Measurements from ENCODE around the gene GPC3. TPM values are rescaled to one million over a fixed set of nuclear protein-coding genes. Genes with fewer than 3 reads are reported as not detected.
"Not testable (repeated sequence)": the region's sequence is repeated elsewhere in the genome, so short reads cannot be mapped to it uniquely, and the experiment has no call there.

GPC3 gene
- total RNA-seq, 1 donor from 2014 or later: not detected

DNA sequence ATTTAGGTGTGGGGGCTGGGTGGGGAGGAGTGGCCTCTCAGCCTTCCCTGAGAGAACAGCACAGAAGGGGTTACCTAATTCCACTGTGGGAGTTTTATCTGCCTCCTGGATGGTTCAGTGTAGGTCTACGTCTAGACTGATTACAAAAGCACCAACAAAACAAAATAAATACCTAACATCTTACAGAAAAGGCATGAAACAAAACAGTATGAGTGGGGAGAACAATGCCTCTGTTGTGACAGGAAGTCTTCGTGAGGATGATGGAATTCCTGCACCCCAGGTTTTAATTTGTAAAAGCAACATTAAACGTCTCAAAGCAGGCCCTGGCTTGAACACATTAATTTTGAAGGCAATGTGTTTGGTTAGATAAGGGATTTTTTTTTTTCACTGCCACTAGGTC lies 458.0 kb downstream of the GPC3 start:
- DNase-seq (ENCODE audit: low read depth, low spot score): no peak

DNA sequence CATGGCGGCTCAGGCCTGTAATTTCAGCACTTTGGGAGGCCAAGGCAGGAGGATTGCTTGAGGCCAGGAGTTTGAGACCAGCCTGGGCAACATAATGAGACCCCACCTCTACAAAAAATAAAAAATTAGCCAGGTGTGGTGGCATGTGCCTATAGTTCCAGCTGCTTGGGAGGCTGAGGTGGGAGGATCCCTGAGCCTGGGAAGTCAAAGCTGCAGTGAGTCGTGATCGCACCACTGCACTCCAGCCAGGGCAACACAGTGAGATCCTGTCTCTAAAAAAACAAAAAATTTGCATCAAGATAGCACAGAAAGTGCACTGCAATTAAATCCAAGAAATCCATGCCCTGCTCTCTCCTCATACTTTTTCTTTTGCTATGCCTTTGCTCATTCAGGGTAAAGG lies 458.6 kb downstream of the GPC3 start:
- not testable (repeated sequence) for DNase-seq (ENCODE audit: low read depth, low spot score)

DNA sequence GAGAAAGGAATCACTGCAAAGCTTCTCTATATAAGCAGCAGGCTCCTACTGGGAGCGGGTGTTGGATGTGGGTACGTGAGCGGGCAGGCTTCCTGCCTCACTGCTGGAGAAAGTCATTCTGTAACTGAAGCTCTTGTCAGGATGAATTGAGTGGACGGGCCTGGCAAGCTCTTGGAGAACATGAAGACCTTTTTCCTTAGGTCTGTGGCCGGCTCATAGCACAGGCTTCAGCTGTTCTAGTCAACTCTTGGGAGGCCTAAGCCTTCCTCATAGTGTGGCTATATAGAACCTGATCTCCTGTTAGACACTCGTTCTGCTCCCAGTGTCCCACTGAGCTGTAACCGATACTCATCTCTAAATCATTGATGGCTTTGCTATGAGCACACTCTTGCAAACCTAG lies 461.9 kb downstream of the GPC3 start:
- no peak for DNase-seq (ENCODE audit: low read depth, low spot score)

DNA sequence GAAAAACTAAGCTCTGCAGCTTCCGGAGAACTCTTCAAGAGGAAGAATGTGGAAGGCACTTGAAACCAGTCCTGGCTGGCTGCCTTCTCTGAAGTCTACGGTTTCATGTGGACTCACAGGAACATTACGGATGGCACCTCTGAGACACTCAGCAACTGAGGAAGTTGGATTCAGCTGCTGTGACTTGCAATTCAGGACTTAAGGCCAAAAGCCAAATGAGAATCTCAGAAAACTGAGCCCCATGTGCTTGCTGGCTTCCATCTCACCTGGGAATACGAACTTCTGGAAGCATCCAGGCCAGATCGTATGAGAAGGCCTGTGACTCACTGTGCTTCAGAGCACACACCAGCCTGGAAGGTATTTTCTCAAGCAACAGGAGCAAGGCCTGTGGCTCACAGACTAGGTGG lies 462.3 kb downstream of the GPC3 start:
- no peak for DNase-seq (ENCODE audit: low read depth, low spot score)

DNA sequence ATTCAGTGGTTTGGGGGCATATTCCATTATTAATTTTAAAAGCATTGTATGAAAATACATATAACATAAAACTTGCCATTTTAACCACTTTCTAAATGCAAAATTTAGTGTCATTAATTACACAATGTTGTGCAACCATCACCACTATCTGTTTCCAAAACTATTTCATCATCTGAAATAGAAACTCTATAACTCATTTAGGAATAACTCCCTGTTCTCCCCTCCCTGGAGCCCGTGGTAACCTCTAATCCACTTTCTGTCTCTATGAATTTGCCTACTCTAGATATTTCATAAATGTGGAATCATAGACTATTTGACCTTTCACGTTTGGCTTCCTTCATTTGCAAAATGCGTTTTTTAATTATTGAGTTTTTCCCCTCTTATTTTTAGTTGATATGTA lies 468.7 kb downstream of the GPC3 start:
- no peak for DNase-seq (ENCODE audit: low read depth, low spot score)

DNA sequence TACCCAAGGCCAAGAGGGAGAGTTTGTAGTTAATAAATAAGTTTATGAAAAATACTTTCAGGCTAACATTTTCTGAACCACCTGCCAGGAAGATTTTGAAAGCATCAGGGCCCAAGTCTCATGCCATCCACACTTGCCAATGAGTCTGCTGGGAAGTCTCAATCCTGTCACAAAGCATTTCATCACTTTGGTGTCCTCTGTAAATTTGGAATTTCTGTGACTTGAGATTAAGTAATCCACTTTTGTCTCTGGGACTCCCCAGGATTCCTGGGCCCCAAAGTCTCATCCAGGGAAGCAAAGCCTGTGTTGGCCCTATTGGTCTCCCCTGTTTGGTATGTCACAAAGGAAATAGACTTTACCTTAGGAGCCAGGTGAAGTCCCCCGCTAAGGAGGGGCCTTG lies 470.9 kb downstream of the GPC3 start:
- no peak for DNase-seq (ENCODE audit: low read depth, low spot score)

DNA sequence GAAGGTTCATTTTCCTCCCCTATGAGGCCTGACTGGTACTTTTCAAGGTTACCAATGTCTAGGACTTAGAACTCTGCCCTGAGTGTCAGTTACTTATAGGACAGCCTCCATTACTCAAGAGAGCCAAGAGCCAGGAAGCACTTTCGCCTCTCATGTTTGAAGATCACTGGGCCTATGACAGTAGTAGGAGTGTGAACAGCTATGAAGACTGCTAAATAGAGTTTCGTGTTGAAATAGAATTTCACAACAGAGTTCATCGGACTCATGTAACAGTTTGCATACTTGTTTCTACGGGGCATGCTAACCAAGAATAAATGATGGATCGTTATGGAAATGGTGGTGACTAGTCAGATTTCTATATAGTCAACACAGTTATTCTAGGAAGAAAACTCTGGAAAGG lies 472.3 kb downstream of the GPC3 start:
- DNase-seq (ENCODE audit: low read depth, low spot score): no peak

DNA sequence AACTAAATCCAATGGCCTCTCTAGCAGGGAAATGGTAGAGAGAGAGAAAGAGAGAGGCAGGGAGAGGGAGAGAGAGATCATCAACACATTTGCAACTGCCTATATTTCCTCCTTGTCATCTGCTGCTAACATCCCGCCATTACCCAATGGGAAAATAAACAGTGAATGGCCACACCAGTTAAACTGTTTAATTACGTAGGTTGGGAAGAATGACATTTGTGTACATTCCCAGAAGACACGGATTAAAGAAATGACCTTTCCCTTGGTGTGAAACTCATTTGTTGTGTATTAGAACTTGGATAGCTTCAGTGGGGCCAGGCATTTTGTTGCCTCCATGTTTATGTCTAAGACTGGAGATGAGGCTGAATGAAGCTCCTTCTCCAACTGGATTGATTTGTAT lies 474.4 kb downstream of the GPC3 start:
- DNase-seq (ENCODE audit: low read depth, low spot score): no peak

DNA sequence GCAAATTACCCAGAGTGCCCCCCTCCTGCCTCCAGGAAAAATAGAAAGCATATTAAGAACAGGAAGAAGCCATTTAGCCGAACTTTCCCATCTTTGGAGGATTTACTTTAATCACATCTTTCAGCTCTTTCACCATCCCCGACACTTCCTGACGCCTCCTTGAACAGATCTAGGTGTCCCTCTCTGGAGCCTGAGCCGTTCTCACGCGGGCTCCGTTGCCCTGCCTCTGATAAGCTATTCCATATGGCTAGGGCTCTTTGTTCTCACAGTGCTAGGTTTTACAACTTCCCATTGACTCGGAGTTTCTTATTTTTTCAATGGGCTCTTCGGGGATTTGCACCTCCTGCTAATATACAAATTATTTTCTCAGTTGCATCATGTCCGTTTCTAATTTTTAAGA lies 488.0 kb downstream of the GPC3 start:
- no peak for DNase-seq (ENCODE audit: low read depth, low spot score)

DNA sequence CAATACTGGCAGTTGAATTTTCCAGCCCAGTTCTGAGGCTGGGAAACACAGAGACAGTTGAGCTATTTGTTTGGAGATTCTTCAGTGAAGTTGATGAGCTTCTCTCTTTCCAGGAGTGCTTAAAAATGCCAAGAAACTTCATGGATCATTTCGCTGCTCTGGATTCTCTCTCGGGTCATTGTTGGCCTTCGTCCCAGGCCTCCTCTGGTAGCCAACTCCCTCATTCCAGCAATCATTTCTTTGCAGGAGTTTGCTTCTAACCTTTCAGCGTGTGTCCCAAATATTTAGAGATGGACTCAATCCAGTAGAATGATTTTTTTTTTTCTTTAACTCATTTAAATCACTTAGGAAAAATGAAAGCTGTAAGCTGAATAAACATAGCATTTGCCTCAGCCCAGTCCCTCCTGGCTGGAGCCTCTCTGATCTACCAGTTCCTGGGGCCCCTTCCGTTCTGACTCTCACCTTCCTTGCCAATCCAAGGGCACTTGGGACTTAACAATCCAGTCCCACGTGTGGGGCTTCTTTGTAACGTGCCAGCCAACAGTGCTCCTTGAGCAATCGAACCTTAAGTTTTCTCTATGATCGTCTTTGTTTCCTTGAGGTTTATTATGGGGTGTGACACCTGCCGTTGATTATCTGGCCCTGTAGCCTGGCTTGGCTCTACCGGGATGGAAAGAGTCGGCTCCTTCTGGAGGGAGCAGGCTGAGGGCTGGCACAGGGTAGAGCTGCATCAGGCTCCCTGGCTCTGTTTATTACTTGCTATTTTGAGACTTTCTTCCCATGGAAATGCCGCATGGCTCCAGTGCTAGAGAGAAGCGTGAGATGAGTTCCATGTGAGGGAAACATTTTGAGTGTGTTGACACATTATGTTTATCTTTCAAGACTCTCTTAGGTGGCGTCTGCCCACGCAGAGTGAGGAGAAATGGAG lies 489.7 kb downstream of the GPC3 start:
- DNase-seq (ENCODE audit: low read depth, low spot score): no peak

DNA sequence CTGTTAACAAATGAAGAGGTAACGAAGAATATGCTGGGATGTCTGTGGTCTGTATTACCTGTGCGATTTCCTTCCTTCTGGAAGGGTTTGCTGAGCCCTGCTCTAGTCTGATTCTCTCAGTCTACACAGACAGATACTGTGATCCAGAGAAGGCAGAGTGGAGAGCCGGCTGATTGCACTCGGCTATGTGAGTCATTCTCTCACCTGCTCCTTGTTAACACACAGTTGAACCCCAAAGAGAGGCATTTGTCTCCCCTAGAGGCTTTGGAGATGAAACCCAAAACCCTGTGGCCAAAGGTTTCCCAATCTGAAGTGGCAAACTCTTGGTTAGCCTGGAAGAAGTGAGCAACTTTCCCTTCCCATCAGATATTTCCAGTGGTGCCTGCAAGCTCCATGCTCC lies 492.0 kb downstream of the GPC3 start:
- DNase-seq (ENCODE audit: low read depth, low spot score): no peak

DNA sequence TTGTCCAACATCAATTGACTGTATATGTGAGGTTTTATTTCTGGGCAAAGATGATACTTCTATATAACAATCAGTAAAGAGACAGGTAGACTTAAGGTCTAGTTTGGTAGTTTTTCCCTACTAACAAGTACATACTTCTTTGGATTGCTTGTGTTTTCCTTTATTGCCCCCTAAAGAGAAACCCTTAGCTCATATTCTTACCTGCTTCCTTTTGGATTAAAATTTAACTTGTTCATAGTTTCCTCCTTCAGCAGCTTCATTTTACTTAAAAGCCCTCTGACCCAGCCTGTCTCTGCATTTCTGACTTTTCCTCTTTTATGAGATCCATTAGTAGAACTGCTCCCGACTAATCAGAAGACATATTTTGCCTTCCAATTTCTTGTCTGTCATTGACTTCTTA lies 494.4 kb downstream of the GPC3 start:
- DNase-seq (ENCODE audit: low read depth, low spot score): no peak
